HEK293T (cell line): ENCODE measurements around the gene CCDC92.

Source experiments
- CTCF ChIA-PET: fragments of 350-600 bp; formaldehyde crosslinking; extraction: SDS; loops from one replicate; lab custom pipeline; 2021; ENCODE audit warnings: antibody characterized with exemption, inconsistent platforms; lab: Yijun Ruan, JAX
- POLR2A ChIA-PET: fragments of 350-600 bp; formaldehyde crosslinking; extraction: SDS; loops from one replicate; lab custom pipeline; 2020; ENCODE audit warnings: antibody characterized with exemption, inconsistent platforms; lab: Yijun Ruan, JAX
- DNase-seq: peaks from one replicate; pipeline ENCODE4 v3.0.0; 2012; ENCODE audit warnings: mixed read lengths; ENCODE audit errors: extremely low spot score
- ARNT ChIP-seq: fragments of 450-650 bp; IDR thresholded peaks from 2 replicates; pipeline ENCODE4 v1.6.1; 2017; ENCODE audit warnings: mild to moderate bottlenecking
- BHLHE40 ChIP-seq: fragments of 450-650 bp; IDR thresholded peaks from 2 replicates; pipeline ENCODE4 v1.6.1; 2016; ENCODE audit warnings: mild to moderate bottlenecking, moderate library complexity, borderline replicate concordance
- CTBP1 ChIP-seq: fragments of 450-650 bp; IDR thresholded peaks from 2 replicates; pipeline ENCODE4 v1.6.1; 2016; ENCODE audit warnings: borderline replicate concordance
- ELF4 ChIP-seq: fragments of 450-650 bp; IDR thresholded peaks from 2 replicates; pipeline ENCODE4 v1.6.1; 2017; ENCODE audit warnings: antibody characterized with exemption
- FOXA1 ChIP-seq: fragments of 450-650 bp; IDR thresholded peaks from 2 replicates; pipeline ENCODE4 v1.6.1; 2016; ENCODE audit warnings: mild to moderate bottlenecking
- FOXK2 ChIP-seq: fragments of 450-650 bp; IDR thresholded peaks from 2 replicates; pipeline ENCODE4 v1.6.1; 2016; ENCODE audit warnings: mild to moderate bottlenecking
- FOXM1 ChIP-seq: fragments of 450-650 bp; IDR thresholded peaks from 2 replicates; pipeline ENCODE4 v1.6.1; 2017; ENCODE audit warnings: mild to moderate bottlenecking, borderline replicate concordance
- HDGF ChIP-seq: fragments of 450-650 bp; IDR thresholded peaks from 2 replicates; pipeline ENCODE4 v1.6.1; 2017; ENCODE audit warnings: antibody characterized with exemption, borderline replicate concordance
- L3MBTL2 ChIP-seq: fragments of 450-650 bp; conservative IDR thresholded peaks from 2 replicates; pipeline ENCODE4 v1.6.1; 2016; ENCODE audit warnings: mild to moderate bottlenecking
- LEF1 ChIP-seq: fragments of 450-650 bp; IDR thresholded peaks from 2 replicates; pipeline ENCODE4 v1.6.1; 2017; ENCODE audit warnings: mild to moderate bottlenecking, borderline replicate concordance
- NFRKB ChIP-seq: fragments of 450-650 bp; IDR thresholded peaks from 2 replicates; pipeline ENCODE4 v1.6.1; 2016; ENCODE audit warnings: mild to moderate bottlenecking, moderate library complexity
- PKNOX1 ChIP-seq: fragments of 450-650 bp; IDR thresholded peaks from 2 replicates; pipeline ENCODE4 v1.6.1; 2016
- SP1 ChIP-seq: fragments of 450-650 bp; IDR thresholded peaks from 2 replicates; pipeline ENCODE4 v1.6.1; 2017
- SUZ12 ChIP-seq: fragments of 450-650 bp; IDR thresholded peaks from 2 replicates; pipeline ENCODE4 v1.6.1; 2016; ENCODE audit warnings: mild to moderate bottlenecking
- TARDBP ChIP-seq: fragments of 450-650 bp; IDR thresholded peaks from 2 replicates; pipeline ENCODE4 v1.6.1; 2016
- ZNF384 ChIP-seq: fragments of 450-650 bp; IDR thresholded peaks from 2 replicates; pipeline ENCODE4 v1.6.1; 2016

CCDC92 gene

DNA sequence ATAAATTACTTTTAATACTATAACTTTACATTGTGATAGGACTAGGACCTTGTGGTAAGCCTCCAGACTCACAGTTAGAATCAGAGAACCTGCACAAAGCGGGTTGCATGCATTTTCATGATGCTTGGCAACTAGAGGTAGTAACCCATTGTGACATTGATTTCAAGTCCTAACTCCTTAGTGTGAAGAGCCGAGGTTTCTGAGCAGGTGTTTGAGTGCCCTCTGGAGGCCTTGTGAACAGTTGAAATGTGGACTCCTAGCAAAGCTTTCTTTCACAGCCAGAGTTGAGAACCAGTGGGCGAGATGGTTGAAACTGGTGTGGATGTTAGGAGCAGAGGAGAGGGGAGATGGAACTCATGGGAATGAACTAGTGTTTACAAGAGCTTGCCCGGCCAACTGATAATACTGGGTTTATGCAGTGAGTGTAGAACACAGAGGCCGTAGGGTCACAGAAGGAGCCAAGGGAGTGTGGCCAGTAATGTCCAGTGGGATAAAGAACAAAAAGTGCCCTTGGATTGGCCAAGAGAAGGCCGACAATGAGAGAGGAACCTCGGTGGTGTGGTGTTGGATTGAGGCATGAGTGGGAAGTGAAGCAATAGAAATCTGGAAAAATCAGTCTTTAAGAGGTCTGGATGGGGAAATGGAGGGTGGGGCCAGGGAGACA is 11.3 kb upstream of the CCDC92 start:
- POLR2A ChIA-PET, result no interaction called here

DNA sequence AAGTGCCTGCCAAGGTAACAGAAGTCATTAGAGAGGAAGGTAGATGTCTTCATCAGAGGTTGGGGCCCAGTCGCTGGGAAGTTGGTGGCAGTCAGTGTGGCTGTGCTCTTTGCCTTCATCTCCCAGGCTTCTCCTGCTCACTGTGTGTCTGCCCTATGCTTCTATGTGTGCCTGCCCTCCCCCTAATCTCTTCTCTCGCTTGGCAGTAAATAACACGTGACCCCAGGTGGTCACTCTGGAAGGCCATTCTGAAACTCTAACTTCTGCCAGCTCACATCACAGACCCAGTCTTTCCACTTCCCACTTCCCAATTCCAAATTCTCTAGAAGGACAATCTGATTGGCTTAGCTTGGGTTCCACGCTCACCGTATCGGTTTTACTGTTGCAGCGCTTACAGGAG is 9.6 kb upstream of the CCDC92 start:
- ChIA-PET POLR2A (no interaction called here), CTCF (no interaction called here)
- no peak for TF ChIP-seq L3MBTL2
- no peak for DNase-seq

More for the DNA sequence above, 11.3 kb upstream of the CCDC92 start:
- CTCF ChIA-PET, result interaction anchor here (1.5 kb wide), 1 partner anchor 79 kb away, joined by 4 read pairs; no protein-coding TSS in a partner anchor
- TF ChIP-seq L3MBTL2, result no peak
- no peak for TF ChIP-seq SUZ12
- no peak for TF ChIP-seq ZNF384
- no peak for TF ChIP-seq CTBP1
- TF ChIP-seq NFRKB, result no peak
- no peak for TF ChIP-seq FOXM1
- TF ChIP-seq SP1, result no peak
- no peak for TF ChIP-seq LEF1
- no peak for TF ChIP-seq TARDBP
- no peak for TF ChIP-seq BHLHE40
- TF ChIP-seq FOXK2, result no peak
- no peak for TF ChIP-seq HDGF
- no peak for TF ChIP-seq ELF4
- TF ChIP-seq FOXA1, result no peak
- no peak for TF ChIP-seq PKNOX1
- no peak for TF ChIP-seq ARNT
- peak; percentile 56 for DNase-seq

DNA sequence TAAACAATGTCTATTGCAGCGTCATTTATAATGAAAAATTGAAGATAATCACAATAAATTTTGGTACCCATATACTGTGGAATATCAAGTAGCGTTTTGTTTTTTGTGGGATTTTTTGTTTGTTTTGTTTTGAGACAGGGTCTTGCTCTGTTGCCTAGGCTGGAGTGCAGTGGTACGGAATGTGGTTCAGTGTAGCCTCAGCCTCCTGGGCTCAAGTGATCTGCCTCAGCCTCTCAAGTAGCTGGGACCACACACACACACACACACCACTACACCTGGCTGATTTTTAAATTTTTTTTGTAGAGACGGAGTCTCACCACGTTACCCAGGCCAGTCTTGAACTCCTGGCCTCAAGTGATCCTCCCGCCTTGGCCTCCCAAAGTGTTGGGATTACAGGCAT is 6.9 kb upstream of the CCDC92 start:
- no peak for TF ChIP-seq FOXM1
- TF ChIP-seq ARNT, result no peak
- no peak for TF ChIP-seq L3MBTL2
- TF ChIP-seq PKNOX1, result no peak
- TF ChIP-seq TARDBP, result no peak
- no peak for TF ChIP-seq FOXA1
- TF ChIP-seq SUZ12, result no peak
- no peak for TF ChIP-seq SP1
- TF ChIP-seq CTBP1, result no peak
- TF ChIP-seq LEF1, result no peak
- no peak for TF ChIP-seq BHLHE40
- TF ChIP-seq HDGF, result no peak
- TF ChIP-seq NFRKB, result no peak
- TF ChIP-seq FOXK2, result no peak
- no peak for TF ChIP-seq ELF4
- ChIA-PET POLR2A (no interaction called here), CTCF (no interaction called here)
- DNase-seq, result no peak

DNA sequence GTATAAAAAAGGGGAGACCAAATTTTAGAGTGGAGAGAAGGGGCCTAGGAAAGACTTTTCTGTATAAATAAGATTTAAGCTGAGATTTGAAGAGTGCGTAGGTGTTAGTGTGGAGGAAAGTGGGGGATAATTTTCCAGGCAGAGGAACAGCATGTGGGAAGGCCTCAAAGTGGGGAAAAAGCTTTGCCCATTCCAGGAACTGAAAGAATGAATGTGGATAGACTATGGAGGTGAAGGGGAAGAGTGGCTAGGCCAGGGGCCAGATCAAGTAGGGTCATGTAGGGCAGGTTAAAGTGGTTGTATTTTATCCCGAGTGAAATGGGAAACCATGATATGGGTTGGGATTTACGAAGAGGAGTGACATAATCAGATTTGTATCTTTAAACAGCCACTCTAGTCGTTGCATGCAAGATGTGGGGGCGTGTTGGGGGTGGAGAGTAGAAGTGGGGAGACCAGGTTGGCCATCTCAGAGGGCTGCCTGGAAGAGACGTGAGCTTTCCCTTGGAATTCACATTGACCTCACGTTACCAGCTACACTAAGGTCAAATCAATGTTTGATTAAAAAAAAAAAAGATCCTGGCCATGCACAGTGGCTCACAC is 3.7 kb upstream of the CCDC92 start:
- CTCF ChIA-PET, result no interaction called here
- TF ChIP-seq L3MBTL2 (no peak), PKNOX1 (no peak), CTBP1 (no peak), ZNF384 (no peak), NFRKB (no peak), FOXM1 (no peak), SUZ12 (no peak), FOXK2 (no peak)
- no peak for DNase-seq
- POLR2A ChIA-PET, result no interaction called here

- CTCF ChIA-PET, result no interaction called here
- TF ChIP-seq CTBP1, result no peak
- TF ChIP-seq BHLHE40, result no peak
- no peak for TF ChIP-seq PKNOX1
- no peak for TF ChIP-seq LEF1
- TF ChIP-seq HDGF, result no peak
- no peak for TF ChIP-seq ELF4
- no peak for TF ChIP-seq FOXM1
- no peak for TF ChIP-seq L3MBTL2
- TF ChIP-seq NFRKB, result no peak
- no peak for TF ChIP-seq FOXA1
- TF ChIP-seq FOXK2, result no peak
- no peak for TF ChIP-seq ARNT
- POLR2A ChIA-PET, result interaction anchor here (0.7 kb wide), 1 partner anchor 1421 kb away, joined by 3 read pairs; no protein-coding TSS in a partner anchor
- peak; percentile 22 for DNase-seq
Observed at GRCh38 chr12:123973552-123974341, 1.1 kb upstream of the CCDC92 start.
